Liver (tissue), 9 donors: Measurements from ENCODE around the gene SMYD4. TPM values are rescaled to one million over a fixed set of nuclear protein-coding genes. Genes with fewer than 3 reads are reported as not detected.

Experiments
- DNase-seq: peaks from one replicate; pipeline ENCODE4 v3.0.0-alpha.2; 2017; ENCODE audit warnings: low spot score
- H3K27ac ChIP-seq, 2 donors: one replicate each; pipeline ENCODE4 v1.7.0; 2013; ENCODE audit warnings: inconsistent platforms in 2 of 2, low read length in 2 of 2, control low read depth in 1 of 2, low read depth in 1 of 2, mild to moderate bottlenecking in 1 of 2
- H3K27me3 ChIP-seq, 4 donors: one replicate each; pipeline versions ENCODE4 v1.6.1 to v1.7.0; 2013; ENCODE audit warnings: low read length in 3 of 4, inconsistent platforms in 1 of 4, mild to moderate bottlenecking in 1 of 4, moderate library complexity in 1 of 4; ENCODE audit not compliant: control insufficient read depth in 4 of 4, insufficient read depth in 4 of 4
- H3K36me3 ChIP-seq, 4 donors: one replicate each; pipeline versions ENCODE4 v1.6.1 to v1.7.0; 2013; ENCODE audit warnings: low read length in 3 of 4, mild to moderate bottlenecking in 3 of 4, low read depth in 1 of 4, moderate library complexity in 1 of 4; ENCODE audit not compliant: control insufficient read depth in 4 of 4, insufficient read depth in 3 of 4
- H3K4me1 ChIP-seq, 4 donors: one replicate each; pipeline versions ENCODE4 v1.6.1 to v1.7.0; 2013; ENCODE audit warnings: low read length in 3 of 4, mild to moderate bottlenecking in 3 of 4, moderate library complexity in 1 of 4; ENCODE audit not compliant: control insufficient read depth in 4 of 4, insufficient read depth in 4 of 4
- H3K4me3 ChIP-seq, 3 donors: one replicate each; pipeline versions ENCODE4 v1.6.1 to v1.7.0; 2013; ENCODE audit warnings: low read length in 3 of 3, control low read depth in 1 of 3, low read depth in 1 of 3, mild to moderate bottlenecking in 1 of 3
- H3K9ac ChIP-seq, 2 donors: one replicate each; pipeline ENCODE4 v1.7.0; 2013; ENCODE audit warnings: low read length in 2 of 2, mild to moderate bottlenecking in 2 of 2, moderate library complexity in 2 of 2, control low read depth in 1 of 2, low read depth in 1 of 2
- H3K9me3 ChIP-seq, 4 donors: one replicate each; pipeline versions ENCODE4 v1.6.1 to v1.7.0; 2013; ENCODE audit warnings: low read length in 3 of 4; ENCODE audit not compliant: control insufficient read depth in 4 of 4
- ATF3 ChIP-seq: IDR thresholded peaks from 2 replicates; pipeline ENCODE4 v1.6.1; 2016; ENCODE audit warnings: antibody characterized with exemption
- CTCF ChIP-seq: fragments of 150-350 bp; IDR thresholded peaks from 2 replicates; pipeline ENCODE4 v1.5.1; 2017; ENCODE audit warnings: improper control_type of control experiment, low read depth, low read length; ENCODE audit not compliant: missing input control
- EGR1 ChIP-seq, 2 donors: IDR thresholded peaks; 2 replicates each; pipeline ENCODE4 v1.6.1; 2016 to 2018; ENCODE audit warnings: antibody characterized with exemption in 2 of 2, low read depth in 2 of 2
- FOXA1 ChIP-seq: IDR thresholded peaks from 2 replicates; pipeline ENCODE4 v1.6.1; 2016; ENCODE audit warnings: antibody characterized with exemption
- FOXA2 ChIP-seq: IDR thresholded peaks from 2 replicates; pipeline ENCODE4 v1.6.1; 2016; ENCODE audit warnings: antibody characterized with exemption
- GABPA ChIP-seq, 2 donors: IDR thresholded peaks in 1 of 2; conservative IDR thresholded peaks in 1 of 2; 2 replicates each; pipeline ENCODE4 v1.6.1; 2016; ENCODE audit warnings: antibody characterized with exemption in 2 of 2, mild to moderate bottlenecking in 1 of 2, moderate library complexity in 1 of 2
- HNF4A ChIP-seq, 2 donors: conservative IDR thresholded peaks; 2 replicates each; pipeline ENCODE4 v1.6.1; 2016; ENCODE audit warnings: antibody characterized with exemption in 2 of 2, mild to moderate bottlenecking in 2 of 2
- HNF4G ChIP-seq: IDR thresholded peaks from 2 replicates; pipeline ENCODE4 v1.6.1; 2016; ENCODE audit warnings: antibody characterized with exemption
- JUND ChIP-seq, 2 donors: IDR thresholded peaks; 2 replicates each; pipeline ENCODE4 v1.6.1; 2016; ENCODE audit warnings: antibody characterized with exemption in 2 of 2
- MAX ChIP-seq: IDR thresholded peaks from 2 replicates; pipeline ENCODE4 v1.6.1; 2016; ENCODE audit warnings: antibody characterized with exemption
- NR2F2 ChIP-seq: IDR thresholded peaks from 2 replicates; pipeline ENCODE4 v1.6.1; 2016; ENCODE audit warnings: antibody characterized with exemption
- RAD21 ChIP-seq, 2 donors: IDR thresholded peaks; 2 replicates each; pipeline ENCODE4 v1.6.1; 2016; ENCODE audit warnings: antibody characterized with exemption in 2 of 2, mild to moderate bottlenecking in 2 of 2
- REST ChIP-seq: IDR thresholded peaks from 2 replicates; pipeline ENCODE4 v1.6.1; 2016; ENCODE audit warnings: antibody characterized with exemption, mild to moderate bottlenecking
- RXRA ChIP-seq, 2 donors: IDR thresholded peaks; 2 replicates each; pipeline ENCODE4 v1.6.1; 2017 to 2018; ENCODE audit warnings: antibody characterized with exemption in 2 of 2, mild to moderate bottlenecking in 1 of 2
- SP1 ChIP-seq: IDR thresholded peaks from 2 replicates; pipeline ENCODE4 v1.6.1; 2018; ENCODE audit warnings: antibody characterized with exemption, mild to moderate bottlenecking
- TAF1 ChIP-seq: conservative IDR thresholded peaks from 2 replicates; pipeline ENCODE4 v1.6.1; 2016; ENCODE audit warnings: antibody characterized with exemption, mild to moderate bottlenecking
- YY1 ChIP-seq: IDR thresholded peaks from 2 replicates; pipeline ENCODE4 v1.6.1; 2016; ENCODE audit warnings: antibody characterized with exemption, mild to moderate bottlenecking
- ZBTB33 ChIP-seq: IDR thresholded peaks from 2 replicates; pipeline ENCODE4 v1.6.1; 2016; ENCODE audit warnings: antibody characterized with exemption
- WGBS: extraction: QIAGEN DNeasy Blood & Tissue Kit; methylation state at CpG from one replicate; pipeline ENCODE4 v1.1.7; 2013; 5-methylcytosine and 5-hydroxymethylcytosine counted together
- polyA plus RNA-seq, 2 donors: library from polyadenylated mRNA; stranded (reverse) in 1 of 2; unstranded in 1 of 2; fragments of 200-250 nt in 1 of 2; fragments of >200 nt in 1 of 2; fragmentation: Nextera tagmentation in 1 of 2; extraction: Ambion mirVana in 1 of 2; gene quantifications; one replicate each; pipeline versions ENCODE4 v1.2.1 to v1.2.3, GENCODE V29; 2013 to 2015
- total RNA-seq, 2 donors: library from RNA; depleted of rRNA; stranded (reverse); fragments of >200 nt; gene quantifications; one replicate each; pipeline ENCODE4 v1.2.3, GENCODE V29; 2014
- donor health status: healthy.
- donor health status: healthy.
- donor health status: healthy.
- donor health status: healthy.
- donor health status: healthy.

SMYD4 gene
- total and polyA plus RNA-seq, 4 donors, result 2.2 to 9.5 (median 5.2) TPM

- Histone ChIP-seq H3K27me3 (no peaks in the 10 kb centered on the region), H3K9me3 (no peaks in the 10 kb centered on the region), H3K27ac (no peak overlapping the region), H3K4me3 (no peak overlapping the region), H3K36me3 (peaks cover 5 to 12% (median 8%) of the 10 kb centered on the region in 4 donors), H3K9ac (no peak overlapping the region), H3K4me1 (peaks cover 5 to 39% (median 26%) of the 10 kb centered on the region in 4 donors)
- 89% methylated on average over 10 of the region's 10 CpGs for WGBS
- no peak for TF ChIP-seq FOXA1
- no peak for TF ChIP-seq REST
- no peak for TF ChIP-seq JUND (IDR thresholded peaks at IDR 0.05)
- TF ChIP-seq CTCF, result no peak
- no peak for TF ChIP-seq YY1
- TF ChIP-seq HNF4A (conservative IDR thresholded peaks at IDR 0.05), result no peak
- no peak for TF ChIP-seq NR2F2
- TF ChIP-seq GABPA (IDR thresholded peaks at IDR 0.05 in 1 of 2, conservative IDR thresholded peaks at IDR 0.05 in 1 of 2), result no peak
- TF ChIP-seq FOXA2, result no peak
- no peak for TF ChIP-seq ZBTB33
- TF ChIP-seq HNF4G, result no peak
- TF ChIP-seq TAF1, result no peak
- TF ChIP-seq EGR1 (IDR thresholded peaks at IDR 0.05; ENCODE audit: low read depth in 2 of 2), result no peak
- TF ChIP-seq RAD21 (IDR thresholded peaks at IDR 0.05), result no peak
- TF ChIP-seq MAX, result no peak
- TF ChIP-seq SP1, result no peak
- TF ChIP-seq RXRA (IDR thresholded peaks at IDR 0.05), result no peak
- no peak for TF ChIP-seq ATF3
- DNase-seq, result no peak
These were observed 98.6 kb downstream of the SMYD4 start for GRCh38 chr17:1731194-1731506.
